SHP77 treated with DMSO at 0.1 percent for 48 hours (cell line): Measurements from ENCODE around the gene LYG2.
"Not testable (repeated sequence)": the region's sequence is repeated elsewhere in the genome, so short reads cannot be mapped to it uniquely, and the experiment has no call there.

ENCODE experiments used
- DNase-seq: peaks from one replicate; lab custom pipeline; 2025; lab: John Stamatoyannopoulos, UW

The LYG2 gene

GRCh38 chr2:99201959-99202678 lies 53.3 kb downstream of the LYG2 start:
- no peak for DNase-seq

DNA sequence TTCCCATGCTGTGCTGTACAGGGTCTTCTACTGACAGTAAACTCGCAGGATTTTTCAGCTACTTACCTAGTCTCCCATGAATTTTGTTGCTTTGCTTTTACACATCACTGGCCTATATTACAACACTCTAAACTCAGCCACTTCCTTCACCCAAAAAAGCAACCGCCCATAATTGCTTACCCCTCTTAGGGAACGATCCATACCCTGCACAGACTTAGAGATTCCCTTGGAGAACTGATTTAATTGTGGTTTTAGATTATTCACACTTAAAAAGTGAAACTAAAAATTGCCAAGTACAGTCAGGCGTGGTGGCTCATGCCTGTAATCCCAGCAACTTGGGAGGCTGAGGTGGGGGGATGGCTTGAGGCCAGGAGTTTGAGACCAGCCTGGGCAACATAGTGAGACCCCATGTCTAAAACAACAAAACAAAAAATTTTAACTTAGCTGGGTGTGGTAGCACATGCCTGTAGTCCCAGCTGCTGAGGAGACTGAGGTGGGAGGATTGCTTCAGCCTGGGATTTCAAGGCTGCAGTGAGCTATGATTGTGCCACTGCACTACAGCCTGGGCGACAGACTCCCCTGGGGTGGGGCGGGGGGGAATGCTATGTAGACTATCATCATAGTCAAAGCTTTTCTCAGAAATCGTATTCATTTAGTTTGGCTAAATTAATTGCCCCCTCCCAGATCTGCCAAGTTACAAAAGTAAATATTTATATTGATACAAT lies 55.2 kb downstream of the LYG2 start:
- no peak for DNase-seq

- no peak for DNase-seq
Observed at GRCh38 chr2:99198103-99198841, 57.2 kb downstream of the LYG2 start.

DNA sequence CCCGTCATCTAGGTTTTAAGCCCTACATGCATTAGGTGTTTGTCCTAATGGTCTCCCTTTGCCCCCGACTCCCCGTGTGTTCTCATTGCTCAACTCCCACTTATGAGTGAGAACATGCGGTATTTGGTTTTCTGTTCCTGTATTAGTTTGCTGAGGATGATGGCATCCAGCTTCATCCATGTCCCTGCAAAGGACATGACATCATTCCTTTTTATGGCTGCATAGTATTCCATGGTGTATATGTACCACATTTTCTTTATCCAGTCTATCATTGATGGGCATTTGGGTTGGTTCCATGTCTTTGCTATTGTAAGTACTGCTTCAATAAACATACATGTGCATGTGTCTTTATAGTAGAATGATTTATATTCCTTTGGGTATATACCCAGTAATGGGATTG lies 63.1 kb downstream of the LYG2 start:
- DNase-seq = not testable (repeated sequence)
